ENCODE measurements around the gene EIF2S3. TPM values are rescaled to one million over a fixed set of nuclear protein-coding genes. Genes with fewer than 3 reads are reported as not detected.
"Not testable (repeated sequence)": the region's sequence is repeated elsewhere in the genome, so short reads cannot be mapped to it uniquely, and the experiment has no call there.

The EIF2S3 gene
- total RNA-seq, 1 donor from 2014 or later, result 426 TPM

GRCh38 chrX:24055043-24055356 lies 244 bp downstream of the EIF2S3 start:
- TF ChIP-seq CTCF (conservative IDR thresholded peaks at IDR 0.05), result no peak
- H3K27ac Mint-ChIP-seq (ENCODE audit: unreplicated experiment), result no peak overlapping the region
- no peaks in the 10 kb centered on the region for H3K9me3 Mint-ChIP-seq
- peaks cover 19% of the 10 kb centered on the region for H3K4me1 Mint-ChIP-seq
- peaks cover 13% of the 10 kb centered on the region for H3K36me3 Mint-ChIP-seq (ENCODE audit: low read depth)
- H3K4me3 Mint-ChIP-seq, result no peak overlapping the region
- H3K27me3 Mint-ChIP-seq (ENCODE audit: low read depth), result no peaks in the 10 kb centered on the region
- no peak for DNase-seq (ENCODE audit: low read depth, low spot score)

GRCh38 chrX:24063488-24063887 lies 8.7 kb downstream of the EIF2S3 start:
- Mint-ChIP-seq H3K27me3 (ENCODE audit: low read depth) (no peaks in the 10 kb centered on the region), H3K36me3 (ENCODE audit: low read depth) (peaks cover 37% of the 10 kb centered on the region), H3K4me1 (peaks cover 3% of the 10 kb centered on the region), H3K27ac (ENCODE audit: unreplicated experiment) (no peak overlapping the region), H3K9me3 (no peaks in the 10 kb centered on the region), H3K4me3 (no peak overlapping the region)
- no peak for DNase-seq (ENCODE audit: low read depth, low spot score)
- no peak for TF ChIP-seq CTCF (conservative IDR thresholded peaks at IDR 0.05)

GRCh38 chrX:24069877-24070276 lies 15.1 kb downstream of the EIF2S3 start:
- no peak overlapping the region for H3K27ac Mint-ChIP-seq (ENCODE audit: unreplicated experiment)
- H3K4me3 Mint-ChIP-seq, result no peak overlapping the region
- TF ChIP-seq CTCF (conservative IDR thresholded peaks at IDR 0.05), result no peak
- H3K36me3 Mint-ChIP-seq (ENCODE audit: low read depth), result peaks cover 25% of the 10 kb centered on the region
- H3K27me3 Mint-ChIP-seq (ENCODE audit: low read depth), result no peaks in the 10 kb centered on the region
- no peak for DNase-seq (ENCODE audit: low read depth, low spot score)
- H3K9me3 Mint-ChIP-seq, result no peaks in the 10 kb centered on the region
- no peaks in the 10 kb centered on the region for H3K4me1 Mint-ChIP-seq

- no peak for TF ChIP-seq CTCF (conservative IDR thresholded peaks at IDR 0.05)
- Mint-ChIP-seq H3K27ac (ENCODE audit: unreplicated experiment) (no peak overlapping the region), H3K36me3 (ENCODE audit: low read depth) (peaks cover 22% of the 10 kb centered on the region), H3K4me3 (no peak overlapping the region), H3K4me1 (no peaks in the 10 kb centered on the region), H3K27me3 (ENCODE audit: low read depth) (no peaks in the 10 kb centered on the region), H3K9me3 (no peaks in the 10 kb centered on the region)
- DNase-seq (ENCODE audit: low read depth, low spot score), result no peak
Observed at GRCh38 chrX:24079411-24079810, 24.7 kb downstream of the EIF2S3 start.

- H3K27ac Mint-ChIP-seq (ENCODE audit: unreplicated experiment); H3K9me3 Mint-ChIP-seq; H3K4me1 Mint-ChIP-seq; DNase-seq (ENCODE audit: low read depth, low spot score); H3K27me3 Mint-ChIP-seq (ENCODE audit: low read depth); H3K4me3 Mint-ChIP-seq: not testable (repeated sequence)
- peaks cover 17% of the 10 kb centered on the region for H3K36me3 Mint-ChIP-seq (ENCODE audit: low read depth)
Observed at GRCh38 chrX:24080245-24080644, 25.5 kb downstream of the EIF2S3 start.

- Mint-ChIP-seq H3K36me3 (ENCODE audit: low read depth) (peaks cover 14% of the 10 kb centered on the region), H3K4me3 (no peak overlapping the region), H3K27ac (ENCODE audit: unreplicated experiment) (no peak overlapping the region), H3K4me1 (no peaks in the 10 kb centered on the region), H3K9me3 (no peaks in the 10 kb centered on the region), H3K27me3 (ENCODE audit: low read depth) (no peaks in the 10 kb centered on the region)
- DNase-seq (ENCODE audit: low read depth, low spot score), result no peak
- TF ChIP-seq CTCF (conservative IDR thresholded peaks at IDR 0.05), result no peak
Observed at GRCh38 chrX:24080704-24081103, 25.9 kb downstream of the EIF2S3 start.
